K562 (cell line): Measurements from ENCODE around the gene SGSH. TPM values are rescaled to one million over a fixed set of nuclear protein-coding genes. Genes with fewer than 3 reads are reported as not detected.

Experiments used
- ATAC-seq: fragments of 200-7000 bp; cut with Tn5 transposase; 3 replicates; pipeline ENCODE4 v1.9.1; 2020; ENCODE audit warnings: moderate library complexity
- BruUV-seq: library from RNA; stranded (reverse); fragments of 400-500 nt; replicated peaks from 2 replicates; lab custom pipeline; 2021; lab: Mats Ljungman, UMichigan
- CTCF ChIA-PET: fragments of 300-600 bp; formaldehyde crosslinking; extraction: SDS; loops from one replicate; lab custom pipeline; 2021; ENCODE audit warnings: low intra/inter-chr PET ratio; lab: Yijun Ruan, JAX
- POLR2A ChIA-PET: fragments of 300-600, 350-650 bp; sonication (Branson Sonifier 250); formaldehyde crosslinking; extraction: SDS; loops from one replicate; lab custom pipeline; 2021; ENCODE audit warnings: antibody characterized with exemption, inconsistent platforms; lab: Yijun Ruan, JAX
- DNase-seq, 4 experiments: peaks; one replicate each; pipeline versions ENCODE4 v3.0.0 to v3.0.0-alpha.2; 2011 to 2018; ENCODE audit warnings: low spot score in 3 of 4, mixed read lengths in 3 of 4; ENCODE audit errors: extremely low read depth in 1 of 4
- FAIRE-seq: peaks from 2 replicates; lab custom pipeline; 2011; peaks lifted over from hg19 to GRCh38; lab: Jason Lieb, UNC
- H2AFZ ChIP-seq: 2 replicates; pipeline ENCODE4 v1.6.0; 2011; ENCODE audit warnings: low read depth, low read length, control low read depth, inconsistent platforms
- H3K27ac ChIP-seq: fragments of 200-600 bp; 3 replicates; pipeline ENCODE4 v1.8.0; 2011; ENCODE audit warnings: low read depth, mild to moderate bottlenecking, control low read depth, inconsistent platforms, low read length, moderate library complexity, mixed read lengths; ENCODE audit errors: extremely low read depth
- H3K27me3 ChIP-seq, 2 experiments: fragments of 300-600 bp in 1 of 2; 2 replicates in 1 of 2; 3 replicates in 1 of 2; pipeline versions ENCODE4 v1.6.0 to v1.8.0; 2011; ENCODE audit warnings: inconsistent platforms in 2 of 2, low read length in 2 of 2, mild to moderate bottlenecking in 1 of 2, mixed read lengths in 1 of 2, moderate library complexity in 1 of 2; ENCODE audit not compliant: control insufficient read depth in 2 of 2, insufficient read depth in 2 of 2
- H3K36me3 ChIP-seq: fragments of 300-600 bp; 3 replicates; pipeline ENCODE4 v1.8.0; 2011; ENCODE audit warnings: mild to moderate bottlenecking, low read length, inconsistent platforms; ENCODE audit not compliant: control insufficient read depth, insufficient read depth
- H3K4me1 ChIP-seq, 2 experiments: fragments of 200-600 bp in 1 of 2; replicated peaks in 1 of 2; 2 replicates in 1 of 2; 3 replicates in 1 of 2; pipeline versions ENCODE4 v1.5.1 to v1.8.0; 2011; ENCODE audit warnings: inconsistent platforms in 2 of 2, low read length in 2 of 2, mild to moderate bottlenecking in 1 of 2, mixed read lengths in 1 of 2, moderate library complexity in 1 of 2; ENCODE audit not compliant: control insufficient read depth in 2 of 2, insufficient read depth in 2 of 2
- H3K4me2 ChIP-seq: 2 replicates; pipeline ENCODE4 v1.6.1; 2011; ENCODE audit warnings: low read length, control low read depth, inconsistent platforms, mixed read lengths; ENCODE audit not compliant: insufficient read depth
- H3K4me3 ChIP-seq: fragments of 200-600 bp; sonication (generic), shearing (Covaris generic); 2 replicates; pipeline ENCODE4 v1.5.1; 2016; ENCODE audit warnings: control low read depth, inconsistent platforms
- H3K79me2 ChIP-seq: fragments of 200-600 bp; 3 replicates; pipeline ENCODE4 v1.8.0; 2011; ENCODE audit warnings: low read length, inconsistent platforms; ENCODE audit not compliant: control insufficient read depth, insufficient read depth
- H3K9ac ChIP-seq, 2 experiments: 2 replicates each; pipeline versions ENCODE4 v1.6.0 to v1.6.1; 2011; ENCODE audit warnings: low read depth in 2 of 2, low read length in 2 of 2, control low read depth in 1 of 2, inconsistent platforms in 1 of 2, mild to moderate bottlenecking in 1 of 2, mixed read lengths in 1 of 2; ENCODE audit not compliant: insufficient read depth in 1 of 2
- H3K9me1 ChIP-seq: one replicate; pipeline ENCODE4 v1.6.0; 2011; ENCODE audit warnings: inconsistent platforms, mild to moderate bottlenecking, low read length, moderate library complexity; ENCODE audit not compliant: control insufficient read depth, insufficient read depth
- H3K9me3 ChIP-seq: replicated peaks from 2 replicates; pipeline ENCODE4 v1.5.1; 2011; ENCODE audit warnings: low read depth, low read length, inconsistent platforms; ENCODE audit not compliant: control insufficient read depth, insufficient read depth
- H4K20me1 ChIP-seq: replicated peaks from 2 replicates; pipeline ENCODE4 v1.6.1; 2011; ENCODE audit warnings: low read length, inconsistent platforms, mixed read lengths; ENCODE audit not compliant: control insufficient read depth, insufficient read depth
- CCAR2 ChIP-seq: fragments of 200-400 bp; formaldehyde crosslinking; IDR thresholded peaks from 2 replicates; pipeline ENCODE4 v1.6.1; 2017; ENCODE audit warnings: mild to moderate bottlenecking, low read depth, low read length
- DMBX1 ChIP-seq: fragments of 250-450 bp; sonication (Bioruptor Pico); IDR thresholded peaks from 2 replicates; pipeline ENCODE4 v1.8.0; 2022; ENCODE audit warnings: inconsistent platforms, mild to moderate bottlenecking, moderate library complexity, borderline replicate concordance
- FOXJ2 ChIP-seq: fragments of 200-800 bp; sonication (Bioruptor generic); IDR thresholded peaks from 2 replicates; pipeline ENCODE4 v1.6.1; 2016; ENCODE audit warnings: missing genetic modification characterization, missing compliant biosample characterization
- GMEB1 ChIP-seq: fragments of 250-450 bp; sonication (Bioruptor Pico); IDR thresholded peaks from 2 replicates; pipeline ENCODE4 v1.4.0; 2020; ENCODE audit warnings: mild to moderate bottlenecking
- HMG20B ChIP-seq: fragments of 250-450 bp; sonication (Bioruptor Pico); IDR thresholded peaks from 2 replicates; pipeline ENCODE4 v1.5.0; 2021; ENCODE audit warnings: mild to moderate bottlenecking
- IRF2 ChIP-seq: sonication (generic); formaldehyde crosslinking; IDR thresholded peaks from 2 replicates; pipeline ENCODE4 v1.8.1; 2022; ENCODE audit warnings: mild to moderate bottlenecking, missing genetic modification reagents
- POLR2A ChIP-seq: fragments of 450-650 bp; conservative IDR thresholded peaks from 2 replicates; pipeline ENCODE4 v1.6.1; 2016
- RBM14 ChIP-seq: fragments of 200-400 bp; formaldehyde crosslinking; IDR thresholded peaks from 2 replicates; pipeline ENCODE4 v1.6.1; 2018; ENCODE audit warnings: low read depth, mild to moderate bottlenecking, low read length, moderate library complexity, borderline replicate concordance; ENCODE audit not compliant: insufficient read depth
- TSHZ1 ChIP-seq: fragments of 250-450 bp; sonication (Bioruptor Pico); IDR thresholded peaks from 2 replicates; pipeline ENCODE4 v1.4.0; 2020; ENCODE audit warnings: mild to moderate bottlenecking, moderate library complexity
- ZNF282 ChIP-seq: sonication (generic); formaldehyde crosslinking; IDR thresholded peaks from 2 replicates; pipeline ENCODE4 v1.8.1; 2023; ENCODE audit warnings: missing genetic modification reagents
- ZNF311 ChIP-seq: fragments of 250-450 bp; sonication (Bioruptor Pico); IDR thresholded peaks from 2 replicates; pipeline ENCODE4 v1.4.0; 2020; ENCODE audit warnings: mild to moderate bottlenecking, moderate library complexity
- ZNF316 ChIP-seq: fragments of 450-650 bp; IDR thresholded peaks from 2 replicates; pipeline ENCODE4 v1.6.1; 2016
- ZNF408 ChIP-seq: fragments of 250-450 bp; sonication (Bioruptor Pico); IDR thresholded peaks from 2 replicates; pipeline ENCODE4 v1.4.0; 2020; ENCODE audit warnings: low read depth, mild to moderate bottlenecking, moderate library complexity
- ZNF717 ChIP-seq: fragments of 250-450 bp; sonication (Bioruptor Pico); IDR thresholded peaks from 2 replicates; pipeline ENCODE4 v1.5.0; 2021
- WGBS: fragments of 100-300 bp; shearing (Covaris generic); methylation state at CpG from one replicate; pipeline ENCODE4 v1.1.6; 2016; ENCODE audit warnings: low coverage, mixed read lengths; ENCODE audit not compliant: insufficient coverage; ENCODE audit errors: missing lambda C conversion rate; 5-methylcytosine and 5-hydroxymethylcytosine counted together
- in situ Hi-C: fragments of 300-500 bp; cut with MboI; formaldehyde crosslinking; loops from 4 replicates; pipeline ENCODE4 v1.15.0; 2018; ENCODE audit warnings: inconsistent platforms, mixed read lengths
- intact Hi-C: fragments of 100-400 bp; cut with micrococcal nuclease; formaldehyde crosslinking; loops from 2 replicates; pipeline ENCODE4 v1.14.2; 2022
- polyA plus RNA-seq, 8 experiments: library from polyadenylated mRNA; depleted of rRNA in 4 of 8; stranded (reverse) in 5 of 8; unstranded in 3 of 8; fragments of >200 nt; fragmentation: Nextera tagmentation in 2 of 8; fragmentation: Illumina TruSeq in 1 of 8; extraction: Ambion mirVana in 2 of 8; extraction: Trizol in 1 of 8; gene quantifications; 2 replicates each; pipeline versions ENCODE4 v1.2.1 to v1.2.3, GENCODE V29; 2011 to 2014; ENCODE audit warnings: inconsistent platforms in 1 of 8, missing spikeins in 1 of 8
- total RNA-seq, 7 experiments: library from RNA; depleted of rRNA in 6 of 7; stranded (reverse); fragments of >200 nt in 6 of 7; fragmentation: Illumina TruSeq in 2 of 7; extraction: Trizol in 2 of 7; gene quantifications; 2 replicates each; pipeline versions ENCODE4 v1.2.1 to v1.2.3, GENCODE V29; 2011 to 2021; ENCODE audit warnings: low replicate concordance in 1 of 7

Gene SGSH
- total and polyA plus RNA-seq, 9 of the 15 experiments (the other 6 are each of a cell fraction or from before 2014, with no cell fraction given): 0.25 to 15.7 (median 4.9) TPM

- FAIRE-seq: no peak
These were observed 6.5 kb downstream of the SGSH start for GRCh38 chr17:80213643-80213975.

More at GRCh38 chr17:80213643-80213975, 6.5 kb downstream of the SGSH start:
- no peaks in the 10 kb centered on the region for H3K27me3 ChIP-seq
- TF ChIP-seq ZNF282 (CRISPR knock-in tag): no peak
- TF ChIP-seq DMBX1 (CRISPR knock-in tag): no peak
- TF ChIP-seq FOXJ2 (tag): no peak
- no peak for TF ChIP-seq ZNF408
- no peak for TF ChIP-seq HMG20B (CRISPR knock-in tag)
- TF ChIP-seq RBM14: no peak
- TF ChIP-seq GMEB1: no peak
- TF ChIP-seq POLR2A: no peak
- no peak for TF ChIP-seq ZNF316
- TF ChIP-seq ZNF311 (CRISPR knock-in tag): no peak
- no peak for TF ChIP-seq TSHZ1
- TF ChIP-seq CCAR2: no peak
- TF ChIP-seq IRF2 (CRISPR knock-in tag): no peak
- no peak for TF ChIP-seq ZNF717 (CRISPR knock-in tag)
- TF ChIP-seq, all 486 proteins: peak for 0
- no peak for DNase-seq
- Histone ChIP-seq H3K4me2 (no peak overlapping the region), H3K4me1 (peaks cover 0 to 21% of the 10 kb centered on the region in 2 experiments; a peak in 2 of 5 replicates), H4K20me1 (0 out of 2 replicates have a peak, but pooled peaks cover 7% of the 10 kb centered on the region), H2AFZ (no peak overlapping the region), H3K27ac (no peak overlapping the region), H3K9me3 (no peaks in the 10 kb centered on the region), H3K9me1 (no peaks in the 10 kb centered on the region), H3K4me3 (no peak overlapping the region), H3K79me2 (no peaks in the 10 kb centered on the region), H3K9ac (no peak overlapping the region), H3K36me3 (peaks cover 49% of the 10 kb centered on the region; the same call in 1 of the 3 replicates)
- intact Hi-C loops: no loop called here
- no TSS peak for BruUV-seq
- POLR2A ChIA-PET: no interaction called here
- 92% methylated on average over 7 of the region's 17 CpGs for WGBS
- ATAC-seq: no peak
- CTCF ChIA-PET: no interaction called here
- in situ Hi-C loops: no loop called here
